ENCODE data around the gene NFYC. TPM values are rescaled to one million over a fixed set of nuclear protein-coding genes. Genes with fewer than 3 reads are reported as not detected.
"Not testable (repeated sequence)": the region's sequence is repeated elsewhere in the genome, so short reads cannot be mapped to it uniquely, and the experiment has no call there.

The NFYC gene
- total RNA-seq, 1 experiment from 2014 or later: 25.8 TPM

- in situ Hi-C loops (cut with HindIII; ENCODE audit: low pct_unique_long_range_greater_than_20kb, low sequenced_read_pairs): no loop called here
- no peak for DNase-seq (ENCODE audit: low read depth, low spot score)
Observed at GRCh38 chr1:40717955-40718354, 26.5 kb downstream of the NFYC start.

DNA sequence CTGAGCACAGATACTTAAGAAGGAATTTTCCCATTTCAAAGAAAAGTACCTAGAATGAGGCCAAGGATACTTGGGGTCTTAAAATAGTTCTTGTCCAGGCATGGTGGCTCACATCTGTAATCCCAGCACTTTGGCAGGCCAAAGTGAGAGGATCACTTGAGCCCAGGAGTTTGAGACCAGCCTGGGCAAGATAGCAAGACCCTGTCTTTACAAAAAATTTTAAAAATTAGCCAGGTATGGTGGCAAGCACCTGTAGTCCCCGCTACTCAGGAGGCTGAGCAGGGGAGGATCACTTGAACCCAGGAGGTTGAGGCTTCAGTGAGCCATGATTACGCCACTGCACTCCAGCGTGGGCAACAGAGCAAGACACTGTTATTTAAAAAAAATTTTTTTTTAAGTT is 29.0 kb downstream of the NFYC start:
- DNase-seq (ENCODE audit: low read depth, low spot score): no peak
- in situ Hi-C loops (cut with HindIII; ENCODE audit: low pct_unique_long_range_greater_than_20kb, low sequenced_read_pairs): no loop called here

DNA sequence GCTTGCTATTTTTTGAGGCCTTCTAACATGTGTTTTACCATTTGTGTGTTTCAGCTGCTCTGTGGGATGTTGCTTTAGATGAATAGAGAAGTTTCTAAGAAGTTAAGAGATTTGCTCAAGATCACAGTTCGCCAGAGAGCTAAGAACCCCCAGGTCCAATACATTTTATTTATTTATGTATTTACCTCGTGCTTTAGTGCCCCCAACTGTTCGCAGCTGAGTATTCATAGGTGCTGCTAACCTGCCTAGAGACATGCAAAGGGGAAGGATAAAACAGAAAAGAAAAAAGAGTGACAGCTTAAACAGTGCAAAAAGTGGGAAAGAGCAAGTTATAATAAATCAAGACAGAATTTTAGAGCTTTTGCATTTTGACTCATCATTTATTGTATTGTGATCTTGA is 31.1 kb downstream of the NFYC start:
- no peak for DNase-seq (ENCODE audit: low read depth, low spot score)

DNA sequence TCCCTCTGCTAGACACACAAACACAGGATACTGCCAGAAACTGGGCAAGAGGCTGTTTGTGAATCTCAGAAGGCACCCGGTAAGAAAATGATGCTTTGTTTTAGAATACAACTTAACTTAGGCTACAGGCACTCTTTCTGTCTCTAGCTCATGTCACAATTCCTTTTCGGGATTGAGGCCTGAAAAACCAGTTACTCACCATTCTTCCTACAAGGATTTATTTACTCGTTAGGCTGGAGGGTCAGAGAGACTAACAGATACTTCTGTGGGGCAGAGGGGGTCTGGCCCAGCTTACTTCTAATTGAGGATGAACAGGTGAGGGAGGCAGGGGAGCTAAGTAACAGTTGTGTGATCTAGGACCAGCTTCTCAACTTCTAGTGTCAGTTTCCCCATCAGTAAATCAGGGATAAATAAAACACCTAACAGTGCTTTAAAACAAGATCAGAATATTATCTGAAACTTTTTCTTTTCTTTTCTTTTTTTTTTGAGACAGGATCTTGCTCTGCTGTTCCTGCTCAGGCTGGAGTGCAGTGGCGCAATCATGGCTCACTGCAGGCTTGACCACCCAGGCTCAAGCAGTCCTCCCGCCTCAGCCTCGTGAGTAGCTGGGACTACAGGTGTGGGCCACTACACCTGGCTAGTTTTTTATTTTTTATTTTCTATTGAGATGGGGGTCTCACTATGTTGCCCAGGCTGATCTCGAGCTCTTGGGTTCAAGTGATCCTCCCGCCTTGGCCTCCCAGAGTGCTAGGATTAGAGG is 31.9 kb downstream of the NFYC start:
- DNase-seq (ENCODE audit: low read depth, low spot score): no peak
- in situ Hi-C loops (cut with HindIII; ENCODE audit: low pct_unique_long_range_greater_than_20kb, low sequenced_read_pairs): no loop called here

More for the DNA sequence above, 31.1 kb downstream of the NFYC start:
- in situ Hi-C loops (cut with HindIII; ENCODE audit: low pct_unique_long_range_greater_than_20kb, low sequenced_read_pairs): no loop called here

DNA sequence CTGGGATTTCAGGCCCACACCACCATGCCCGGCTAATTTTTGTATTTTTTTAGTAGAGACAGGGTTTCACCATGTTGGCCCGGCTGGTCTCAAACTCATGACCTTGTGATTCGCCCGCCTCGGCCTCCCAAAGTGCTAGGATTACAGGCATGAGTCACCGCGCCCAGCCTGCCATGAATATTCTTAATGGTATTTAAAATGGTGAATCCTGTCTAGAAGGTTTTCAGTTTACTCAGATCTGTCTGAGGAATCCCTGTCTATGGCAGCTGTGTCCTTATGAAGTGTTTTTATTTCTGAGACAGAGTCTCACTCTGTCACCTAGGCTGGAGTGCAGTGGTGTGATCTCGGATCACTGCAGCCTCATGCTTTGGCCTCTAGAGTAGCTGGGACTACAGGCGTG is 36.2 kb downstream of the NFYC start:
- in situ Hi-C loops (cut with HindIII; ENCODE audit: low pct_unique_long_range_greater_than_20kb, low sequenced_read_pairs); DNase-seq (ENCODE audit: low read depth, low spot score): not testable (repeated sequence)

DNA sequence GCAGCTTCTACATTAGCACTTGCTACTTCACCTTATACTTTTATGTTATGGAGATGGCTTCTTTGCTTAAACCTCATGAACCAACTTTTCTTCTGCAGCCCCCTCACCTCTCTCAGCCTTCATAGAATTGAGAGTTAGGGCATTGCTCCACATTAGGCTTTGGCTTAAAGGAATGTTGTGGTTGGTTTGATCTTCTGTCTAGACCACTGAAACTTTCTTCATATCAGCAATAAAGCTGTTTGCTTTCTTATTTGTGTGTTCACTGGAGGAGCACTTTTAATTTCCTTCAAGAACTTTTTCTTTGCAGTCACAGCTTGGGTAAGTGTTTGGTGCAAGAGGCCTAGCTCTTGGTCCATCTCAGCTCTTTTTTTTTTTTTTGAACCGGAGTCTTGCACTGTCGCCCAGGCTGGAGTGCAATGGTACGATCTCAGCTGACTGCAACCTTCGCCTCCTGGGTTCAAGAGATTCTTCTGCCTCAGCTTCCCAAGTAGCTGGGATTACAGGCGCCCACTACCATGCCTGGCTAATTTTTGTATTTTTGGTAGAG is 37.9 kb downstream of the NFYC start:
- in situ Hi-C loops (cut with HindIII; ENCODE audit: low pct_unique_long_range_greater_than_20kb, low sequenced_read_pairs); DNase-seq (ENCODE audit: low read depth, low spot score): not testable (repeated sequence)

- DNase-seq (ENCODE audit: low read depth, low spot score): no peak
- in situ Hi-C loops (cut with HindIII; ENCODE audit: low pct_unique_long_range_greater_than_20kb, low sequenced_read_pairs): no loop called here
Observed at GRCh38 chr1:40732756-40733301, 41.3 kb downstream of the NFYC start.

GRCh38 chr1:40734882-40735628 is 43.6 kb downstream of the NFYC start:
- DNase-seq (ENCODE audit: low read depth, low spot score): no peak
- in situ Hi-C loops (cut with HindIII; ENCODE audit: low pct_unique_long_range_greater_than_20kb, low sequenced_read_pairs): no loop called here

DNA sequence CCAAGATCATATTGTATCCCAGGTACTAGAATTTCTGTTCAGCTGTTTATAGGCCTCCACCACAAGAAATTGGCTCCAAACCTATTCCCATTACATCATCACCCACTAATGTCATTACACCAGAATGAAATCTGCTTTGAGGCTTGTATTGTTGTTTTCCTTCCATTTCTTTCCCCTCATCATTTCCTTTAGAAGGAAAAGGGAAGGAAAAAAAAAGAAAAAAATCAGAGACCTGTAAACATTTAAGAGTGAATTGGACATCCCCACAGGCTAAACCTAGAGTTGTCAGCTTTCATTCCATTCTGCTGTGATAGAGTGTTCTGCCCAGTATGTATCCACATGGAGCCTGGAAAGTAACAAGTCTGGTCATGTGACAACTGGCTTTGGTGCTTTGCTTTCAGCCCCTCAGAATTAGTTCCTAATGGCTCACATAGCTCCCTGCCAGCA is 44.6 kb downstream of the NFYC start:
- DNase-seq (ENCODE audit: low read depth, low spot score): no peak
- in situ Hi-C loops (cut with HindIII; ENCODE audit: low pct_unique_long_range_greater_than_20kb, low sequenced_read_pairs): no loop called here

DNA sequence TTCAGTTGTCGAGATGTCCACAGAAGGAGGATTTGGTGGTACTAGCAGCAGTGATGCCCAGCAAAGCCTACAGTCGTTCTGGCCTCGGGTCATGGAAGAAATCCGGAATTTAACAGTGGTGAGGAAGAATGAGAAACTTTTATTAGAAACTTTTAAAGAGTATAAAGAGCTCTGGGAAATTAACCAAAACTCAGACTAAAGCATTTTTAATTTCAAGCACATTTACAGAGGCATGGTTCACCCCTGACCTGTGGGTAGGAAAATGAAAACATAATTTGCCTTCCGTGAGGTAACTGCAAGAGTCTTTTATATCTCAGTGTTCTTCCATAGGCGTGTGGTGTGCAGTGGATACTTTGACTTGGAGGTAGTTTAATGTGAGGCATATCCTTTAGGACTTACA is 47.3 kb downstream of the NFYC start:
- in situ Hi-C loops (cut with HindIII; ENCODE audit: low pct_unique_long_range_greater_than_20kb, low sequenced_read_pairs): no loop called here
- no peak for DNase-seq (ENCODE audit: low read depth, low spot score)

- no peak for DNase-seq (ENCODE audit: low read depth, low spot score)
- in situ Hi-C loops (cut with HindIII; ENCODE audit: low pct_unique_long_range_greater_than_20kb, low sequenced_read_pairs): no loop called here
Observed at GRCh38 chr1:40739455-40740008, 48.0 kb downstream of the NFYC start.

DNA sequence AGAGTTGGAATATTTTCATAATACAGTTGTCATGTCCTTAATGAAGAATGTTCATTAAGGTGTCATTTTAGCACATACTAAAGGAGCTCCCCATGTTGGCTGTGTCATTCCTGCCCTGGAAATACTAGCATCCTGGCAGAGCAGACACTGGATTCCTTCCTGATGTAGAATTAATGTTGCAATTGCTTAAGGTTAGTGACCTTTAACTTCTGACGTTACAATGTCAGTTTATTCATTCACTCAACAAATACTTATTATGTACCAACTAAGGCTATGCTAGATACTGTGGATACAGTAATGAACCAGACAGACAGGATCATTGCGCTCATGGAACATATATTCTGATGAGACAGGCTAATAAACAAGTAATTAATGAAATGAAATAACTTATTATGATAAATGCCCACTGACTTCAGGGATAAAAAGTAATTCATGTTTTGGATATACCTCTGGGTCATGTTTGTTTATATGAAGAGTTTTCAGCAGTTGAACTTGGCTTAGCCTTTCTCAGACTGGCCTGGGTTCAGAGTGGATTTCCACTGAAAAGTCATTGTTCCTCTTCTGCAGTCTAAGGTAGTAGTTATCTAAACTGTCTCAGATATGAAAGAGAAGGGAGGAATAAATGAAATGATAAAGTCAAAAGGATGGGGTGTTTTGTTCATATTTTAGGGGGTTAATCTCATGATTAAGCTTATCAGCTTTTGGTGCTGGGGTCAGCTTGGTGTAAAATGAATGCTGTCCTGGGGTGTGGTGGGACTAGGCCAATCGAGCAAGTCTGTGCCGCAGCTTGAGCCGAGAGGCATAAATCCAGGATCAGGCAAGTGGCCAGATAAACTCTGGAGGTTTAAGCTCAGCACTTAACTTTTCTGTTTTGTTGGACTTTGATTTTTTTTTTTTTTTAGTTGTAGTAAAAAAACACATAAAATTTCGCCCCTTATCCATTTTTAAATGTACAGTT is 48.8 kb downstream of the NFYC start:
- in situ Hi-C loops (cut with HindIII; ENCODE audit: low pct_unique_long_range_greater_than_20kb, low sequenced_read_pairs): no loop called here
- no peak for DNase-seq (ENCODE audit: low read depth, low spot score)

- in situ Hi-C loops (cut with HindIII; ENCODE audit: low pct_unique_long_range_greater_than_20kb, low sequenced_read_pairs): no loop called here
Observed at GRCh38 chr1:40740997-40741736, 49.7 kb downstream of the NFYC start.

DNA sequence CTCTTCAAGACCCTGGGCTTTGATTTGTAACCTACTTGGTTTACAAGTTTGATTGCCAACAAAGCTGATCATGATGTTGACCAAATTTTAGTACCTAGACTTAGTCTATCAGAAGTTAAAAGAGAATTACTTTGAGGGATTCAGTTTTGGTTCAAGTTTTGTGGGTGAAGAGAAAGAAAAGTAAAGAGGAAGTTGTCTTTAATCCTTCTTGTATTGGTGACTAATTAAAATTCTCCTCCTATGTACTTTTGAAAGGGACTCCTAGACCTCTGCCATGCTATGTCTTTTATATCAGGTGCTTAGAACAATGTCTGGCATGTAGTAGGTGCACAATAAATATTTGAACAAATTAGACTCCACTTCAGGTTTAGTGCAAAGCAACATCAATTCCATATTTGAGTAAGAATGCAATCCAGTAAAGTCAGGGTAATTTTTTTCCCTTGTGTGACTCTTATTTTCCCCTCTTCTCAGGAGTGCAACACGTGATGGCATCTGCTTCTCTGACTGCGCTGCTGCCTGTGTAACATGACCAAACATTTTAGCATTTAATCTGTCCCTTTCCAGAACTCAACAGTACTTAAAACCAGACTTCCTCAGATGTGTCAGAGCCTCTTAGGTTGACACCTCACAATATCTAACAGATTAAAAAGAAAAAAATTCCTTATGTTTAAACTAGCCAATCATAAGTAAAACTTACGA is 51.0 kb downstream of the NFYC start:
- no peak for DNase-seq (ENCODE audit: low read depth, low spot score)
- in situ Hi-C loops (cut with HindIII; ENCODE audit: low pct_unique_long_range_greater_than_20kb, low sequenced_read_pairs): no loop called here

More at GRCh38 chr1:40740997-40741736, 49.7 kb downstream of the NFYC start:
- DNase-seq (ENCODE audit: low read depth, low spot score): no peak

DNA sequence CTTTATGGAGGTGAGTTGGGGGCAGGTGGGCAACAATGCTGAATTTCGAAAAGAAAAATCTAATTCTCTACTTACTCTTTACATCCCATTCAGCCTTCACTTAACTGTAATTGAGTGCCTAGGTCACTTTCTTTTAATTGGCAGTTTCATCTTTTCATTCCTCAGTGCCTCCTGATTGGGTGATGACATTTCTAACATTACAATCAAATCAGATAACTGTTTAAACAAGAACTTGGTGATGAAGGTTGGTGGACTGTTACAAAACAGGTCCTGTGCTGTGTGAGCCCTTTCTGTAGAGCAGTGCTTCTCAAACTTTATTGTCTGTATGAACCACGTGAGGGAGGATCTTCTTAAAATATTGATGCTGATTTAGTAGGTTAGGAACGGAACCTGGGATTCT is 51.9 kb downstream of the NFYC start:
- in situ Hi-C loops (cut with HindIII; ENCODE audit: low pct_unique_long_range_greater_than_20kb, low sequenced_read_pairs): no loop called here
- no peak for DNase-seq (ENCODE audit: low read depth, low spot score)

- no peak for DNase-seq (ENCODE audit: low read depth, low spot score)
- in situ Hi-C loops (cut with HindIII; ENCODE audit: low pct_unique_long_range_greater_than_20kb, low sequenced_read_pairs): no loop called here
Observed at GRCh38 chr1:40743860-40744259, 52.4 kb downstream of the NFYC start.
